Measurements from ENCODE around the gene CACNA1S. TPM values are rescaled to one million over a fixed set of nuclear protein-coding genes. Genes with fewer than 3 reads are reported as not detected.

The CACNA1S gene
- total RNA-seq, 1 experiment from 2014 or later = not detected

DNA sequence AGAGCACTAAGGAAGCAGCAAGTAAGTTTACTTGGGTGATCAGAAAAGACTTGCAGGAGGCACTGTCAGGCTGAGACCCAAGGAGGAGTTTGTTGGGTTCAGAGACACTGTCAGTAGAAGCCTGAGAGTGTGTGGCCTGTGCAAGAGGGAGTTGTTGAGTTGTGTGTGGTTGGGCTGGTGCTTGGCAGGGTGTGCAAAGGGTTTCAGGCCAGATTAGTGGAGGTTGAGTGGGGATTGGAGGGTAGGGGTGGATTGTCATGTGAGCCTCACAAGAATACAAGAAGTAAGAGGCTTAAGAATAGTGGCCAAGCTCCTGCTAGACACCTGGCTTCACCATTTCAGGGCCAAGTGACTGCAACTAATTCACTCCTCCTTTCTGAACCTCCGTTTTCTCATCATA, 79.8 kb downstream of the CACNA1S start:
- Histone ChIP-seq H3K23me2 (ENCODE audit: insufficient read length, low read depth, low read length, poor library complexity, severe bottlenecking) (no peaks in the 10 kb centered on the region), H3K27ac (ENCODE audit: insufficient read length, low read depth, low read length) (no peak overlapping the region), H2BK120ac (ENCODE audit: low read depth, low read length, poor library complexity, severe bottlenecking) (no peak overlapping the region), H4K8ac (replicated peaks; ENCODE audit: insufficient read length, low read depth, low read length) (no peak overlapping the region), H3K4me2 (ENCODE audit: insufficient read depth, insufficient read length, low read length) (no peak overlapping the region), H2BK15ac (ENCODE audit: low read depth, low read length) (no peak overlapping the region), H2BK12ac (ENCODE audit: insufficient read length, low read depth, low read length) (no peak overlapping the region), H2BK5ac (ENCODE audit: insufficient read length, low read length) (no peak overlapping the region), H3K23ac (ENCODE audit: insufficient read length, low read depth, low read length) (no peak overlapping the region), H3K79me1 (ENCODE audit: insufficient read depth, low read depth, low read length, poor library complexity, severe bottlenecking) (no peaks in the 10 kb centered on the region), H2BK20ac (ENCODE audit: low read depth, low read length, poor library complexity, severe bottlenecking) (no peak overlapping the region), H3K27me3 (ENCODE audit: insufficient read depth, low read length) (no peaks in the 10 kb centered on the region), H3K4ac (ENCODE audit: low read depth, low read length) (no peak overlapping the region), H3T11ph (ENCODE audit: low read length) (no peak overlapping the region), H2AFZ (ENCODE audit: low read length) (no peak overlapping the region), H3K4me1 (ENCODE audit: insufficient read depth, low read length) (no peaks in the 10 kb centered on the region), H3K56ac (ENCODE audit: insufficient read length, low read depth, low read length) (no peak overlapping the region), H3K18ac (ENCODE audit: insufficient read length, low read depth, low read length) (no peak overlapping the region), H2AK5ac (ENCODE audit: insufficient read length, low read length) (no peak overlapping the region), H4K5ac (ENCODE audit: insufficient read length, low read depth, low read length) (no peak overlapping the region), H3K9ac (ENCODE audit: extremely low read depth, insufficient read length, low read length) (no peak overlapping the region), H3K14ac (ENCODE audit: insufficient read depth, low read length) (no peak overlapping the region), H3K9me3 (ENCODE audit: control insufficient read depth, low read depth, low read length) (no peaks in the 10 kb centered on the region), H4K20me1 (ENCODE audit: control insufficient read depth, insufficient read depth, insufficient read length) (no peaks in the 10 kb centered on the region), H4K91ac (ENCODE audit: insufficient read length, low read depth, low read length) (no peak overlapping the region), H3K79me2 (ENCODE audit: insufficient read depth, low read length) (no peaks in the 10 kb centered on the region)
- H3K9me3 Mint-ChIP-seq = no peaks in the 10 kb centered on the region
- TF ChIP-seq, protein P1, sequence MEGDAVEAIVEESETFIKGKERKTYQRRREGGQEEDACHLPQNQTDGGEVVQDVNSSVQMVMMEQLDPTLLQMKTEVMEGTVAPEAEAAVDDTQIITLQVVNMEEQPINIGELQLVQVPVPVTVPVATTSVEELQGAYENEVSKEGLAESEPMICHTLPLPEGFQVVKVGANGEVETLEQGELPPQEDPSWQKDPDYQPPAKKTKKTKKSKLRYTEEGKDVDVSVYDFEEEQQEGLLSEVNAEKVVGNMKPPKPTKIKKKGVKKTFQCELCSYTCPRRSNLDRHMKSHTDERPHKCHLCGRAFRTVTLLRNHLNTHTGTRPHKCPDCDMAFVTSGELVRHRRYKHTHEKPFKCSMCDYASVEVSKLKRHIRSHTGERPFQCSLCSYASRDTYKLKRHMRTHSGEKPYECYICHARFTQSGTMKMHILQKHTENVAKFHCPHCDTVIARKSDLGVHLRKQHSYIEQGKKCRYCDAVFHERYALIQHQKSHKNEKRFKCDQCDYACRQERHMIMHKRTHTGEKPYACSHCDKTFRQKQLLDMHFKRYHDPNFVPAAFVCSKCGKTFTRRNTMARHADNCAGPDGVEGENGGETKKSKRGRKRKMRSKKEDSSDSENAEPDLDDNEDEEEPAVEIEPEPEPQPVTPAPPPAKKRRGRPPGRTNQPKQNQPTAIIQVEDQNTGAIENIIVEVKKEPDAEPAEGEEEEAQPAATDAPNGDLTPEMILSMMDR (conservative IDR thresholded peaks at IDR 0.05) = no peak
- DNase-seq = no peak
- no CpG with 5 or more reads among the region's 1 CpG for WGBS (ENCODE audit: extremely low coverage, insufficient read length, low lambda C conversion rate)
- H3K36me3 Mint-ChIP-seq (ENCODE audit: insufficient read depth in 1 of 3, low read depth in 3 of 3) = no peaks in the 10 kb centered on the region; a peak in 1 of 7 replicates
- H3K4me3 Mint-ChIP-seq = no peak overlapping the region
- peak overlapping the region in 1 of 3 experiments; percentile 2; a peak in 2 of 7 replicates for H3K27ac Mint-ChIP-seq
- H3K4me1 Mint-ChIP-seq = no peaks in the 10 kb centered on the region; a peak in 1 of 4 replicates
- no peaks in the 10 kb centered on the region; the same call in none of the 2 replicates for H3K27me3 Mint-ChIP-seq (ENCODE audit: low read depth)

Measured in H9 (cell line).